NCI-H1092 treated with DMSO at 0.1 percent for 48 hours (cell line): ENCODE data around the gene AGPS.
"Not testable (repeated sequence)": the region's sequence is repeated elsewhere in the genome, so short reads cannot be mapped to it uniquely, and the experiment has no call there.

ENCODE experiments used
- DNase-seq: peaks from one replicate; lab custom pipeline; 2025; lab: John Stamatoyannopoulos, UW

Gene AGPS

GRCh38 chr2:177530561-177530960 lies 138.0 kb downstream of the AGPS start:
- DNase-seq = no peak

GRCh38 chr2:177531706-177532105 lies 139.1 kb downstream of the AGPS start:
- DNase-seq = no peak

- DNase-seq = no peak
Measured at GRCh38 chr2:177532567-177532966, 140.0 kb downstream of the AGPS start.

GRCh38 chr2:177533253-177533652 lies 140.7 kb downstream of the AGPS start:
- DNase-seq = no peak

- no peak for DNase-seq
Measured at GRCh38 chr2:177535000-177535399, 142.4 kb downstream of the AGPS start.

- DNase-seq = no peak
Measured at GRCh38 chr2:177535958-177536504, 143.5 kb downstream of the AGPS start.

GRCh38 chr2:177537213-177537612 lies 144.6 kb downstream of the AGPS start:
- no peak for DNase-seq

GRCh38 chr2:177537636-177538035 lies 145.1 kb downstream of the AGPS start:
- no peak for DNase-seq

- DNase-seq = no peak
Measured at GRCh38 chr2:177538323-177538722, 145.8 kb downstream of the AGPS start.

GRCh38 chr2:177540283-177540682 lies 147.7 kb downstream of the AGPS start:
- no peak for DNase-seq

GRCh38 chr2:177541258-177541991 lies 148.9 kb downstream of the AGPS start:
- no peak for DNase-seq

GRCh38 chr2:177542396-177542795 lies 149.8 kb downstream of the AGPS start:
- no peak for DNase-seq

- DNase-seq = no peak
Measured at GRCh38 chr2:177543007-177543760, 150.6 kb downstream of the AGPS start.

- DNase-seq = no peak
Measured at GRCh38 chr2:177545143-177545542, 152.6 kb downstream of the AGPS start.

- DNase-seq = no peak
Measured at GRCh38 chr2:177545981-177546585, 153.5 kb downstream of the AGPS start.

GRCh38 chr2:177547122-177547521 lies 154.5 kb downstream of the AGPS start:
- DNase-seq = no peak

GRCh38 chr2:177547772-177548171 lies 155.2 kb downstream of the AGPS start:
- DNase-seq = no peak

GRCh38 chr2:177548636-177549035 lies 156.1 kb downstream of the AGPS start:
- DNase-seq = no peak

- no peak for DNase-seq
Measured at GRCh38 chr2:177549171-177549570, 156.6 kb downstream of the AGPS start.

GRCh38 chr2:177550264-177551200 lies 158.0 kb downstream of the AGPS start:
- no peak for DNase-seq

- not testable (repeated sequence) for DNase-seq
Measured at GRCh38 chr2:177551360-177551759, 158.8 kb downstream of the AGPS start.

GRCh38 chr2:177551989-177552421 lies 159.4 kb downstream of the AGPS start:
- DNase-seq = peak; percentile 44
